Keratinocyte (primary cell): ENCODE measurements around the gene NUP133.

ENCODE experiments used
- EZH2 ChIP-seq: IDR thresholded peaks from one replicate; pipeline ENCODE4 v1.6.1; 2012; ENCODE audit warnings: inconsistent platforms, mild to moderate bottlenecking, low read length, moderate library complexity
- TF ChIP-seq, protein P1 (sequence below), 3 experiments: IDR thresholded peaks in 1 of 3; conservative IDR thresholded peaks in 1 of 3; optimal IDR thresholded peaks in 1 of 3; 2 replicates in 2 of 3; 3 replicates in 1 of 3; pipeline versions ENCODE3 to v1.5.1; 2011; ENCODE audit warnings: low read length in 3 of 3, mild to moderate bottlenecking in 3 of 3, moderate library complexity in 2 of 3, control low read depth in 1 of 3, inconsistent platforms in 1 of 3; ENCODE audit not compliant: insufficient read depth in 2 of 3; ENCODE audit errors: extremely low read depth in 1 of 3

DNA sequence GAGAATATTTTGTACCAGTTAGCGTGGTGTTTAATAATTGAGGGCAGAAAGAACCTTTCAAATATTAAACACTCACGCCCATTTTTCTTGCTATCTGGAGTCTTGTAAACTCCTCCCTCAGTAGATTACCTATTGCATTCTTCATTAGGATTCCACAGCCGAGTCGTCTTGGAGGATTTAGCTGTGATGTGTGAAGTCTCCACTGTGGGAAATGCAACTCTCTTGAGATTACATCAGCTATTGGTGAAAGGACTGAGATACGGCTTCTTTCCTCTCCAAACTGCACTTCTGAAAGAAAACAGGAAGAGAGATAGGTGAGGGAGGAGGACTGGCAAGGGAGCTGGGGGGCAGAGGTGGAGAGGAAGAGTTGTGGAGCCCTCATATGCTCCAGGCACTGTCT lies 110.4 kb downstream of the NUP133 start:
- TF ChIP-seq, protein P1, sequence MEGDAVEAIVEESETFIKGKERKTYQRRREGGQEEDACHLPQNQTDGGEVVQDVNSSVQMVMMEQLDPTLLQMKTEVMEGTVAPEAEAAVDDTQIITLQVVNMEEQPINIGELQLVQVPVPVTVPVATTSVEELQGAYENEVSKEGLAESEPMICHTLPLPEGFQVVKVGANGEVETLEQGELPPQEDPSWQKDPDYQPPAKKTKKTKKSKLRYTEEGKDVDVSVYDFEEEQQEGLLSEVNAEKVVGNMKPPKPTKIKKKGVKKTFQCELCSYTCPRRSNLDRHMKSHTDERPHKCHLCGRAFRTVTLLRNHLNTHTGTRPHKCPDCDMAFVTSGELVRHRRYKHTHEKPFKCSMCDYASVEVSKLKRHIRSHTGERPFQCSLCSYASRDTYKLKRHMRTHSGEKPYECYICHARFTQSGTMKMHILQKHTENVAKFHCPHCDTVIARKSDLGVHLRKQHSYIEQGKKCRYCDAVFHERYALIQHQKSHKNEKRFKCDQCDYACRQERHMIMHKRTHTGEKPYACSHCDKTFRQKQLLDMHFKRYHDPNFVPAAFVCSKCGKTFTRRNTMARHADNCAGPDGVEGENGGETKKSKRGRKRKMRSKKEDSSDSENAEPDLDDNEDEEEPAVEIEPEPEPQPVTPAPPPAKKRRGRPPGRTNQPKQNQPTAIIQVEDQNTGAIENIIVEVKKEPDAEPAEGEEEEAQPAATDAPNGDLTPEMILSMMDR (optimal IDR thresholded peaks at IDR 0.05 in 1 of 3, IDR thresholded peaks at IDR 0.05 in 1 of 3, conservative IDR thresholded peaks at IDR 0.05 in 1 of 3; ENCODE audit: extremely low read depth in 1 of 3, insufficient read depth in 2 of 3, low read length in 3 of 3): no peak
- no peak for TF ChIP-seq EZH2
